EH (cell line): ENCODE results near the gene XYLB.
"Not testable (repeated sequence)": the region's sequence is repeated elsewhere in the genome, so short reads cannot be mapped to it uniquely, and the experiment has no call there.

Experiments used
- DNase-seq: peaks from one replicate; pipeline ENCODE4 v3.0.0-alpha.2; 2015; ENCODE audit warnings: low read depth

XYLB gene

GRCh38 chr3:38396239-38396638, 49.7 kb downstream of the XYLB start:
- DNase-seq: no peak

- no peak for DNase-seq
Observed at GRCh38 chr3:38396861-38397260, 50.3 kb downstream of the XYLB start.

GRCh38 chr3:38397320-38397719, 50.7 kb downstream of the XYLB start:
- DNase-seq: peak; percentile 57

GRCh38 chr3:38401246-38401962, 54.8 kb downstream of the XYLB start:
- DNase-seq: no peak

- DNase-seq: peak; percentile 85
Observed at GRCh38 chr3:38404286-38404685, 57.7 kb downstream of the XYLB start.

GRCh38 chr3:38411591-38411990, 65.0 kb downstream of the XYLB start:
- DNase-seq: no peak

GRCh38 chr3:38420758-38421157, 74.2 kb downstream of the XYLB start:
- not testable (repeated sequence) for DNase-seq

- no peak for DNase-seq
Observed at GRCh38 chr3:38421679-38422336, 75.2 kb downstream of the XYLB start.

DNA sequence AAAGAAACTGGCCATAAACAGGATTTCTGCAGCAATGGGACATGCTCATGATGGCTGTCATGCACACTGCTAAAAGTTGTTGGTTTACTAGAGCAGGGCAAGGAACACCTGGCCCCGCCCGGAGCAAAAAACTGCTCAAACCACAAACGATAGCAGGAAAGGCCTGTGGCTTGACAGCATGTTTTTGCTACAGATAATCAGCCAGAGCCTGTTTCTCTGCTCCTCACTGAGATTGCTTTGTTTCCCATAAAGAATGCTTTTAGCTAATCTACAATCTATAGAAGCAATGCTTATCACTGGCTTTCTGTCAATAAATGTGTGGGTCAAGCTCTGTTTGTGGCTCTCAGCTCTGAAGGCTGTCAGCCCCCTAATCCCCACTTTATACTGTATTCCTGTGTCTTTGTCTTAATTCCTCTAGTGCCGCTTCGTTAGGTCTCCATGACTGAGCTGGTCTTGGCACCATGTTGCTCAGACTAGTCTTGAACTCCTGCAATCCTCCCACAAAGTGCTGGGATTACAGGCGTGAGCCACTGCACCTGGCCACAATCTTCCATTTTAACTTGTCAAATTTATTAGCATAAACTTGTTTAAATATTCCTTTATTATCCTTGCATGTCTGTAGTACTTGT, 80.3 kb downstream of the XYLB start:
- DNase-seq: not testable (repeated sequence)

DNA sequence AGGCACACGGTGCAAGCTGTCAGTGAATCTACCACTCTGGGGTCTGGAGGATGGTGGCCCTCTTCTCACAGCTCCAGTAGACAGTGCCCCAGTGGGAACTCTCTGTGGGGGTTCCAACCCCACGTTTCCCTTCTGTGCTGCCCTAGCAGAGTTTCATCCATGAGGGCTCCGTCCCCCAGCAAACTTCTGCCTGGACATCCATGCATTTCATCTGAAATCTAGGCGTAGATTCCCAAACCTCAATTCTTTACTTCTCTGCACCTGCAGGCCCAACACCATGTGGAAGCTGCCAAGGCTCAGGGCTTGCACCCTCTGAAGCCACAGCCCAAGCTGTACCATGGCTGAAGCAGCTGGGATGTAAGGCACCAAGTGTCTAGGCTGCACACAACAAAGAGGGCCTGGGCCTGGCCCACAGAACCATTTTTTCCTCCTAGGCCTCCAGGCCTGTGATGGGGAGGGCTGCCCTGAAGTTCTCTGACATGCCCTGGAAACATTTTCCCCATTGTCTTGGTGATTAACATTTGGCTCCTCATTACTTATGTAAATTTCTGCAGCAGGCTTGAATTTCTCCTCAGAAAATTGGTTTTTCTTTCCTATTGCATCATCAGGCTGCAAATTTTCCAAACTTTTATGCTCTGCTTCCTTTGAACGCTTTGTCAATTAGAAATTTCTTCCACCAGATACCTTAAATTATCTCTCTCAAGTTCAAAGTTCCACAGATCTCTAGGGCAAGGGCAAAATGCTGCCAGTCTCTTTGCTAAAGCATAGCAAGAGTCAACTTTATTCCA, 86.5 kb downstream of the XYLB start:
- DNase-seq: not testable (repeated sequence)

GRCh38 chr3:38433661-38434060, 87.1 kb downstream of the XYLB start:
- not testable (repeated sequence) for DNase-seq

GRCh38 chr3:38438436-38439069, 92.0 kb downstream of the XYLB start:
- peak; percentile 27 for DNase-seq

DNA sequence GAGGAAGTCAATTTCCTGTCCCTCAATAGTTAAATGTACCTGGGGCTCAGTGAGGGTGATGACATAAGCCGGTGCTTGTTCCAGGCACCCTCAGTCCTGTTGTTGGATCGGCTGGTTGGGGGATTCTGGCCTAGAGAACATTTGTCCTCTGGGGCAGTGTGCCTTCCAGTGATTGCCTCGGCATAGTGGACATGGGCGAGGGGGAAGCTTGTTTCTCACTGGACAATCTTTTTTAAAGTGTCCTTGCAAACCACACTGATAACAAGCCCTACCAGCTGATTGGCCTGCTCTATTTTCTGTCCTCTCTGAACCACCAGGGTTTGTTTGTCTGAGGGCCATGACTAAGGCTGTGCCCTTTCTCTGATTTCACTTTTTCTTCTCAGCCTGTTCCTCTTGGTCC, 96.6 kb downstream of the XYLB start:
- not testable (repeated sequence) for DNase-seq

GRCh38 chr3:38446085-38446686, 99.6 kb downstream of the XYLB start:
- no peak for DNase-seq

DNA sequence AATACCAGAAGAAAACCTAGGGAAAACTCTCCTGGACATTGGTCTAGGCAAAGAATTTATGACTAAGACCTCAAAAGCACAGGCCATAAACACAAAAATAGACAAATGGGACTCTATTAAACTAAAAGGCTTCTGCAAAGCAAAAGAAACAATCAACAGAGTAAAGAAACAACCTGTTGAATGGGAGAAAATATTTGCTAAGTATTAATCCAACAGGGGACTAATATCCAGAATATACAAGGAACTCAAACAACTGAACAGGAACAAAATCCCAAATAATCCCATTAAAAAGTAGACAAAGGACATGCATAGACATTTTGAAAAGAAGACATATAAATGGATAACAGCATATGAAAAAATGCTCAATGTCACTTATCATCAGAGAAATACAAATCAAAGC, 100.2 kb downstream of the XYLB start:
- DNase-seq: no peak

GRCh38 chr3:38450853-38451252, 104.3 kb downstream of the XYLB start:
- DNase-seq: no peak

GRCh38 chr3:38453075-38453912, 106.7 kb downstream of the XYLB start, which contains the start of gene ACVR2B:
Gene ACVR2B, plus strand, starts transcription at chr3:38453890. Its CDS starts 433 bp downstream, at chr3:38454323.
- DNase-seq: peak; percentile 83

GRCh38 chr3:38453913-38454177, 107.3 kb downstream of the XYLB start:
- no peak for DNase-seq

DNA sequence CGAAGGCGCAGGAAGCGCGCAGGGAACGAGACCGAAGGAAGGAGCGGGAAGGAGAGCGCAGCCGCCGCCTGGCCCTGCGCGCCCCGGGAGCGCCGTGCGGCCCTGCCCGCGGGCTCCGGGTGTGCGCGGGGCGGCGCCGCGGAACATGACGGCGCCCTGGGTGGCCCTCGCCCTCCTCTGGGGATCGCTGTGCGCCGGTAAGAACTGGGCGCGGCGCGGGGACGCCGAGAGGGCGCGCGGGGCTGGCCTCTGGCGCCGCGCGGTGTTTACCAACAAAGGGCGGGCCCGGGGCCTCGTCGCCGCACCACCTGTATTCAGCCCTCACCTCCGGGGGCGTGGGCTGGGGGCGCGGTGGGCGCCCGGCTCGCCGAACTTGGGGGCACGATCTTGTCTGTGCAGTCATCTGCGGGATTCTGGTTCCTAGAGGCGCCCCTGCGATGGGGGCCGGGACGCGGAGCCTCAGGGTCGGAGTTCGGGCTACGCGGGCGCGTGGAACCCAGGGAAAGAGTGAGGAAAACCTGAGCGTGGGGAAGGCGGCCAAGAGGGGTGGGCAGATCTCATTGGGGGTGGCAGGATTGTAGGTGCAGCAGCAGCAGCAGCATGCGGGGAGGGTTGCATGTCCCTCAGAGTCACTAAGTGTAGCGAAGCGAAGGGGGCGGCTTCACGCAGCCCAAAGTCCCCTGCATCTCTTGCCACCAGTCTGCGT, 107.7 kb downstream of the XYLB start:
- peak; percentile 38 for DNase-seq
